A549 (cell line): ENCODE results near the gene PBX1.

ENCODE experiments used
- EP300 ChIP-seq, 2 experiments: fragments of >200 bp; sonication (Bioruptor Twin); formaldehyde crosslinking; IDR thresholded peaks; 2 replicates in 1 of 2; 3 replicates in 1 of 2; pipeline ENCODE4 v1.6.1; 2016 to 2017
- POLR2A ChIP-seq: IDR thresholded peaks from 2 replicates; pipeline ENCODE4 v1.6.1; 2012; ENCODE audit warnings: mild to moderate bottlenecking, low read length
- SREBF2 ChIP-seq: fragments of 450-650 bp; IDR thresholded peaks from 2 replicates; pipeline ENCODE4 v1.6.1; 2014; ENCODE audit warnings: mild to moderate bottlenecking, moderate library complexity

DNA sequence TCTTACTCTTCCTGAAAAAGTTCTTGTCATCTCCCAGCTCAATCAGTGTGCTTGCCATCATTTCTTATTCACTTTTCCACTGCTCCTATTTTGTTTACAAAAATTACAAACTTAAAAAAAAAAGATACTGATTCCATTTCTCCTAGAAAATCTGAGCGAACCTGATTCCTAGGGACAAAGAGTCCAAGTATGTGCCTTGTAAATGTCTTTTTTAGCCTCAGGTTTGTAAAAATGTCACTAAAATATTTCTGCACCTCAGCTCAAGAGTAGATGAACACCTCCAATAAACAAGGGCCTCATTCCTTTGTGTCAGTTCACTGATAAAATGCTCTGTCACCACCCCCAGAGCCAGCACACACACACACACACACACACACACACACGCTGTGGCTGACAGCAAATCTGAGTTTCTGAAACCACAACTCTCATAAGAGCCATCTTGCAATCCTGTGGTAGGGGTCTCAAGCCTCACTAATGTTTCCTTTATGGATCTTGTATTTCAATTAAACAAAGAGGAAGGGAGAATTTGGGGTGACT is 299.2 kb downstream of the PBX1 start:
- TF ChIP-seq EP300 (IDR thresholded peaks at IDR 0.05) (no peak), POLR2A (no peak), SREBF2 (no peak)
